ENCODE measurements around the gene RIOK3.

Gene RIOK3

GRCh38 chr18:23530195-23530594 is 77.1 kb downstream of the RIOK3 start:
- no peaks in the 10 kb centered on the region for H3K9me3 ChIP-seq (ENCODE audit: control insufficient read depth in 2 of 2, low read length in 2 of 2)
- no peak overlapping the region for H3K27ac ChIP-seq (ENCODE audit: low read length)
- H3K9ac ChIP-seq (ENCODE audit: low read length in 2 of 2) = no peak overlapping the region
- H3K4me1 ChIP-seq (ENCODE audit: control insufficient read depth, insufficient read depth, low read length) = no peaks in the 10 kb centered on the region
- H3K36me3 ChIP-seq (ENCODE audit: control insufficient read depth in 2 of 2, insufficient read depth in 2 of 2, low read length in 2 of 2) = peaks cover 60 to 69% of the 10 kb centered on the region in 2 donors
- no peaks in the 10 kb centered on the region for H3K27me3 ChIP-seq (ENCODE audit: control insufficient read depth in 1 of 2, insufficient read depth in 2 of 2, low read length in 2 of 2)
- H3K4me3 ChIP-seq (ENCODE audit: low read length in 2 of 2) = no peak overlapping the region

GRCh38 chr18:23531912-23532311 is 78.8 kb downstream of the RIOK3 start:
- Histone ChIP-seq H3K36me3 (ENCODE audit: control insufficient read depth in 2 of 2, insufficient read depth in 2 of 2, low read length in 2 of 2) (peaks cover 64 to 71% of the 10 kb centered on the region in 2 donors), H3K9me3 (ENCODE audit: control insufficient read depth in 2 of 2, low read length in 2 of 2) (no peaks in the 10 kb centered on the region), H3K4me1 (ENCODE audit: control insufficient read depth, insufficient read depth, low read length) (no peaks in the 10 kb centered on the region), H3K9ac (ENCODE audit: low read length in 2 of 2) (no peak overlapping the region), H3K4me3 (ENCODE audit: low read length in 2 of 2) (no peak overlapping the region), H3K27ac (ENCODE audit: low read length) (no peak overlapping the region), H3K27me3 (ENCODE audit: control insufficient read depth in 1 of 2, insufficient read depth in 2 of 2, low read length in 2 of 2) (no peaks in the 10 kb centered on the region)
